Stimulated activated naive CD8-positive, alpha-beta T cell treated with anti-CD3 and anti-CD28 coated beads, Interleukin-15, Interleukin-2, amounts not matched to agents 100 ng/mL and 50 ng/mL, for 24 hours (primary cell): ENCODE measurements around the gene DACH1.
"Not testable (repeated sequence)": the region's sequence is repeated elsewhere in the genome, so short reads cannot be mapped to it uniquely, and the experiment has no call there.

Experiments used
- H3K27ac Mint-ChIP-seq: one replicate; pipeline ENCODE4 v1.8.0; 2021; ENCODE audit warnings: mild to moderate bottlenecking, mixed read lengths
- H3K27me3 Mint-ChIP-seq: one replicate; pipeline ENCODE4 v1.8.0; 2021; ENCODE audit warnings: mixed read lengths
- H3K36me3 Mint-ChIP-seq: one replicate; pipeline ENCODE4 v1.8.0; 2021; ENCODE audit warnings: low read depth, mixed read lengths
- H3K4me1 Mint-ChIP-seq: one replicate; pipeline ENCODE4 v1.8.0; 2021; ENCODE audit warnings: low read depth, mixed read lengths
- H3K4me3 Mint-ChIP-seq: one replicate; pipeline ENCODE4 v1.8.0; 2021; ENCODE audit warnings: mild to moderate bottlenecking, mixed read lengths
- H3K9me3 Mint-ChIP-seq: one replicate; pipeline ENCODE4 v1.8.0; 2021; ENCODE audit warnings: mixed read lengths

DACH1 gene

DNA sequence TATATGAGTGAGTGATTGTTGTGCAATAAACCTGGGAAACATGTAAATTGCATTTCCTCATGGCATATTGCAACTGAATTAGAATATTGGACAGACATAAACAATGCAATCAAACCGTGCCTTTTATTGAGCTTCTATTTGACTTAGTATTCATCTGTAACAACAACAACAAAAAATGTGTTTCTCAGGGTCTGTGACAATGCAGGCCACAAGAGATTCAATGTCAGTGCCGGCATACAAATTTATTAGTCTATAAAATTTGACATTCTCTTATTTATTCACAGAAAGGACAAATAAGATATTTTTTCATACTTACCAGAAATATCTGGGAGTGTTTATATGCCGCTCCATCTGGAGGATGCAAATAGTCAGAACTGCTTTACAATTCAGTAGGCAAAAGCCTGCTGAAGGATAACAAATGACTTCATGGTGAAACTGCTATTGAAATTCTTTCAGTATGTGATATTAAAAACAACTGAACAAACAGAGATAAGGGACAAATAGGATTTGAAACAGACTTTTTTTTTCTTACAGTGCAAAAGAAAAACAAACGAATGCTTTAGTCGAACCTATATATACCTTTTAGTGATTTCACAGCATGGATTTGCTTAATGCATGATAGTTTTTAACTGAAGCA lies 77.2 kb downstream of the DACH1 start:
- H3K4me1 Mint-ChIP-seq, result no peaks in the 10 kb centered on the region
- no peaks in the 10 kb centered on the region for H3K9me3 Mint-ChIP-seq
- no peak overlapping the region for H3K27ac Mint-ChIP-seq
- H3K4me3 Mint-ChIP-seq, result no peak overlapping the region
- H3K36me3 Mint-ChIP-seq, result no peaks in the 10 kb centered on the region
- no peaks in the 10 kb centered on the region for H3K27me3 Mint-ChIP-seq

DNA sequence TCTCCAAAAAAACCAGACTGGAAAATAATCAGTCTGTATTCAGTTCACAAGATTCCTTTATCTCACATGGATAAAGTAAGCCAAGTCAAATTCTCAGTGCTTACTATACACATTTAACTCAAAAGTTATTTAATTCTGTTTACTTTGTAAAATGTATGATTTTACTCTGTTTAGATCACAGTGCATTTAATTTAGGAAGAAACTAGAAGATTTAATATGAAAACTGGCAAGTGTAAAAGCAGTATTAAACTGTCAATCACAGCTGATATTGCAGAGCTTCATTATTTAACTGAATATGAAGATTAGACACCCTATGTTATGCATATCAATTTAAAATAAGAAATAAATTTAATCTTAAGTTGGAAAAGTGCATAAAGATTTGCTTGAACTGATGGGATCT lies 78.0 kb downstream of the DACH1 start:
- Mint-ChIP-seq H3K9me3 (no peaks in the 10 kb centered on the region), H3K27ac (no peak overlapping the region), H3K4me1 (no peaks in the 10 kb centered on the region), H3K4me3 (no peak overlapping the region), H3K27me3 (no peaks in the 10 kb centered on the region), H3K36me3 (no peaks in the 10 kb centered on the region)

DNA sequence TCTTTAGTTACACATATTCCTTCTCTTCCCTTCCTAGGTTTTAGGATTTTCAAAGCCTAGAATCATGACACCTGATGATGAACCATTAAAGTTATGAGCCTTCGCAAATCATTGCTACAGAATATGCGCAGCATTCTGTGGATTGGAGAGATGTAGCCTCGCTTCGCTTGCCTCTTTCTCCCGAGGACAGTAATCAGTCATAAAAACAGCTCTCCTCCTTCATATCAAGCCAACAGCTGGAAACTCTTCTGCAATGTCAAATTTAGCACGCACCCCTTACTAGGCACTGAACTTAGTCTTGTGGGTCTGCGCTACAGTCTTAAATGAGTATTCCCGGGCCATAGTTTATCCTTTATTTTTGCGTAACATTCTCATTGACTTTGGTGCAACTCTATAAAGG lies 79.6 kb downstream of the DACH1 start:
- Mint-ChIP-seq H3K4me1 (no peaks in the 10 kb centered on the region), H3K4me3 (no peak overlapping the region), H3K36me3 (no peaks in the 10 kb centered on the region), H3K27me3 (no peaks in the 10 kb centered on the region), H3K9me3 (no peaks in the 10 kb centered on the region), H3K27ac (no peak overlapping the region)

DNA sequence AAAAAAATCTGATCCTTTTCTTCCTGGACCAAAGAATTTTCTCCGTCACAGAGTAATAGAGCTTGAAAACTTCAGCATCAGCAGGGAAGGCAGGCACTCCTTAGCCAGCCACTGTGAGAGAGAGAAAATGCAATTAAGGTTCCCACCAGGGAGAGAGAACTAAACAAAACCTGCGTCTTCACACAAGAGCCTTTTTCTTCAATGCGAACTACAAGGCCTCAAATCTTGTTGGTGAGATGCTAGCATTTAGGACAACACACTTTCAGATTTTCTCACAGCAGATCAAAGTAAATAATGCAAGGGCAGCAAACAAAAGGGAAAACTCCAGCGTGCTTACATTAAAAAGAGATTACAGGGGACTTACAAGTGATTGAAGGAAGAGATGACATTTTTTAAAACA lies 80.1 kb downstream of the DACH1 start:
- Mint-ChIP-seq H3K4me1 (no peaks in the 10 kb centered on the region), H3K4me3 (no peak overlapping the region), H3K27ac (no peak overlapping the region), H3K36me3 (no peaks in the 10 kb centered on the region), H3K27me3 (no peaks in the 10 kb centered on the region), H3K9me3 (no peaks in the 10 kb centered on the region)

DNA sequence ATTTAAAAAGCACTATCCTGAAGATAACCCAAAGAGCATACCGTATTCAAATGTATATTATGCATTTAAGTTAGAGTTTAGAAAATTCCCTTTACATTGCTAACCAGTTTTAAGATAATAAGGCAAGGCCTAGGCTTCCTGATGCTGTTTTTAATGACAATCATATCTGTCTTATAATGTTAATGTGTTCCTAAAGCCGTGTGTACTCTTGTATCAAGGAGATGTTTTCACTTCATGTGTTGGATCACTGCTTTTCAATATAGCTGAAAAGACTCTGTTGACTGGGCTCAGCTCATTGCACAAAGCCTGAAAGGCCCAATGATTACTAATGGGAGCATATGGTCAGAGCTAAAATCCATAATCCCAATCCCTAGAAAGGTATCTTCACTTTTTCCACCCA lies 81.6 kb downstream of the DACH1 start:
- Mint-ChIP-seq H3K4me3 (no peak overlapping the region), H3K4me1 (no peaks in the 10 kb centered on the region), H3K27me3 (no peaks in the 10 kb centered on the region), H3K36me3 (no peaks in the 10 kb centered on the region), H3K27ac (no peak overlapping the region), H3K9me3 (no peaks in the 10 kb centered on the region)

DNA sequence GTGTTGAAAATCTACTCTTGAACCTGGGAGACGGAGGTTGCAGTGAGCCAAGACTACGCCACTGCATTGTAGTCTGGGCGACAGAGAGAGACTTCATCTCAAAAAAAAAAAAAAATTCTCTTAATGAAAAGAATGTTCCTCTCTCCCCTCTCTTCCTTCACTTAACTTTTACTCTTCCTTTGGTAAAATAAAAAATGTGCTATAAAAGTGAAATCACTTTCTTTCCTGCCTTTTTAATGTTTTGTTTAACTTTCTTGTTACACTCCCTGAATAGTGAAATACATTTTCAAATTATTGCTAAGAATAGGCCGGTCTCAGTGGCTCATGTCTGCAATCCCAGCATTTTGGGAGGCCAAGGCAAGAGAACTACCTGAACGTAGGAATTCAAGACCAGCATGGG lies 86.5 kb downstream of the DACH1 start:
- H3K4me1 Mint-ChIP-seq, result no peaks in the 10 kb centered on the region
- no peaks in the 10 kb centered on the region for H3K9me3 Mint-ChIP-seq
- H3K27ac Mint-ChIP-seq, result no peak overlapping the region
- no peak overlapping the region for H3K4me3 Mint-ChIP-seq
- H3K27me3 Mint-ChIP-seq, result no peaks in the 10 kb centered on the region
- H3K36me3 Mint-ChIP-seq, result no peaks in the 10 kb centered on the region

DNA sequence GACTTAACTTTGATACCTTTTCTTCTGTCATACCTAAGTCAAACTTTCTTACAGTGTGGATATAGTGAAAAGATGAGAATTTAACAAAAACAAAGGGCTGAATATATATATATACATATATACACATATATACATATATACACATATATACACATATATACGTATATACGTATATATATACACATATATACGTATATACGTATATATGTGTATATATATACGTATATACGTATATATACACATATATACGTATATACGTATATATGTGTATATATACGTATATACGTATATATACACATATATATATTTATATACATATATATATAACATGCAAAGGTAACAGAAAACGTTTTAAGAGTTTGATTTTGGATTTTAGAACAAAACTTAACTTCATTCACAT lies 88.0 kb downstream of the DACH1 start:
- not testable (repeated sequence) for H3K9me3 Mint-ChIP-seq, H3K36me3 Mint-ChIP-seq, H3K4me1 Mint-ChIP-seq, H3K27me3 Mint-ChIP-seq, H3K27ac Mint-ChIP-seq, H3K4me3 Mint-ChIP-seq

DNA sequence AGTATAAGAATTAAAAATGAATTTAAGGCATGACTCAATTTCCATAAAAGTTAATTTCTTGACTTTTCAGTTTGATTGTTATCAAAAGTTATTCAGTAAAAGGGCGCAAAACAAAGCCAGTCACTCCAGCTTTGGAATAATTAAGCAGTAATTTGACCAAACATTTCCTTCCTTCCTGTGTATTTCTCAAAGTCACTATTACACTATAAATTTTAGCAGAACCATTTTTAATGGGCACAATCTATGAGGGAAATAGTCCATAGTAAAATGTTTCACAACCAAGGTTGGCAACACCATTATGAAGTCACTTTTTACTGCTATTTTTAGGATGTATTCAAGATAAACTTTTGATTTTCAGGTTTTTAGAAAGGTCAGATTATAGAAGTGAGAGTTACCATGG lies 91.0 kb downstream of the DACH1 start:
- Mint-ChIP-seq H3K36me3 (no peaks in the 10 kb centered on the region), H3K4me1 (no peaks in the 10 kb centered on the region), H3K9me3 (no peaks in the 10 kb centered on the region), H3K27me3 (no peaks in the 10 kb centered on the region), H3K4me3 (no peak overlapping the region), H3K27ac (no peak overlapping the region)

DNA sequence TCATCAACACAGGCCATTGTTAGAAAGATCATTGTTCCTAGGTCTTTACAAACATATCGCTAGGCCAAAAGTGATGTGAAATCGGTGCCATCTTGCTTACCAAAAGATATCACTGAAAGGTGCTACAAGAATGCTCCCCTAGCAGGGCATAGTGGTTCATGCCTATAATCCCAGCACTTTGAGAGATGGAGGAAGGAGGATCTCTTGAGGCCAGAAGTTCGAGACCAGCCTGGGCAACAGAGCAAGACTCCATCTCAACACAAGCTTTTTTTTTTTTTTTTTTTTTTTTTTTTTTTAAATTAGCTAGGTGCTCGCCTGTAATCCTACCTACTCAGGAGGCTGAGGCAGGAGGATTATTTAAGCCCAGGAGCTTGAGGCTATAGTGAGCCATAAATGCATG lies 92.1 kb downstream of the DACH1 start:
- H3K4me3 Mint-ChIP-seq, result no peak overlapping the region
- no peaks in the 10 kb centered on the region for H3K36me3 Mint-ChIP-seq
- H3K27me3 Mint-ChIP-seq, result no peaks in the 10 kb centered on the region
- H3K9me3 Mint-ChIP-seq, result no peaks in the 10 kb centered on the region
- H3K4me1 Mint-ChIP-seq, result no peaks in the 10 kb centered on the region
- no peak overlapping the region for H3K27ac Mint-ChIP-seq

DNA sequence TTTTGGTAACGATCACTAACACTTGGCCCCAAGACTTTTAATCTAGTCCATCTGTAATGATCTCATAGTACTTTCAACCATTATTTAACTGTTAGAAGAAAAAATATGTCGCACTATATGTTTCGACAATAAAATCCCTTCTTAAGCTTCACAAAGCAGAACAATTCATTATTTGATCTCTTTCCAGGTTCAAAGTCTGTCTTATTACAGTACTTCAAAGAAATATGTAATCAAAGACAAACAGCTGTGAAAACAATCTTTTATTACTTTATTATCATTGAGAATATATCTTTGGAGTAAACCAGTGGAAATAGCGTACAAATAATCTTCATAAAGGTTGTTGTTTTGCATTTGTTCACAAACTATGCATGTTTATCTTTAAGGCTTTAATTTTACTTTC lies 93.5 kb downstream of the DACH1 start:
- H3K4me1 Mint-ChIP-seq, result no peaks in the 10 kb centered on the region

DNA sequence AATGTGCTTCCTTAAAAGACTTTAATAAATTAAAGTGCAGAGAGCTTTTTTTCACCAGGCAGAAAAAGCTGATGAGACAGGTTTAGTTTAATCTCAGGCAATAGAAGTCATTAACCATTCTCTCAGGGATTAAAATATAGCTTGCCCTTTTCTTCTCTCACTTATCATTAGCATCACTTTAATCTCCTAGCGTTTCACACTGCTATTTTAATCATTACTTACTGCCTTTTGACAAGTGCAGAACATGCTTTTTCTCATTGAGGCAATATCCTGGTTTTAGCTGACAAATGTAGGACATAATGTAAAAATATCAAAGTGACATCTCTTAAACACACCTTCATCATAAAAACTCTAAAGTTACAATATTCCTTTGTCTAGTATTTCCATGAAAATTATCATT lies 94.6 kb downstream of the DACH1 start:
- no peaks in the 10 kb centered on the region for H3K36me3 Mint-ChIP-seq
- H3K27me3 Mint-ChIP-seq, result no peaks in the 10 kb centered on the region
- no peaks in the 10 kb centered on the region for H3K4me1 Mint-ChIP-seq
- no peak overlapping the region for H3K4me3 Mint-ChIP-seq
- H3K9me3 Mint-ChIP-seq, result no peaks in the 10 kb centered on the region
- no peak overlapping the region for H3K27ac Mint-ChIP-seq

More for the DNA sequence above, 93.5 kb downstream of the DACH1 start:
- Mint-ChIP-seq H3K36me3 (no peaks in the 10 kb centered on the region), H3K4me3 (no peak overlapping the region), H3K9me3 (no peaks in the 10 kb centered on the region), H3K27me3 (no peaks in the 10 kb centered on the region), H3K27ac (no peak overlapping the region)

DNA sequence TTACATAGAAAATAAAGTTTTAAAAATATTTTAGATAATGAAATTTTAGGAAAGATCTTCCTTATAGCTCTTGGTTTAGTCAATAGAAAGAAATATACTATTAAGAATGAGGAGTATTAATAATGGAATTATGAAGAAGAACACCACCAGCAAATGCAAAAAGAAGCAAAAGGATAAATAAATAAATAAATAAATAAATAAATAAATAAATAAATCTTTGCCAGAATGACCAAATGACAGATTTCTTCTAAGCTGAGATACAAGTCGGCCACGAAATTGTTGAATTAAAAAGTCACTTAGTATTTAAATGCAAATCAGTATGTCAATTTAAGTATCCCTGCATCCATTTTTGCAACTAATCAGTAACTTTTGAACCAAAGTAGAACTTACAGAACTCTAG lies 95.9 kb downstream of the DACH1 start:
- no peaks in the 10 kb centered on the region for H3K36me3 Mint-ChIP-seq
- no peaks in the 10 kb centered on the region for H3K27me3 Mint-ChIP-seq
- no peak overlapping the region for H3K4me3 Mint-ChIP-seq
- H3K9me3 Mint-ChIP-seq, result no peaks in the 10 kb centered on the region
- H3K4me1 Mint-ChIP-seq, result no peaks in the 10 kb centered on the region
- H3K27ac Mint-ChIP-seq, result no peak overlapping the region

DNA sequence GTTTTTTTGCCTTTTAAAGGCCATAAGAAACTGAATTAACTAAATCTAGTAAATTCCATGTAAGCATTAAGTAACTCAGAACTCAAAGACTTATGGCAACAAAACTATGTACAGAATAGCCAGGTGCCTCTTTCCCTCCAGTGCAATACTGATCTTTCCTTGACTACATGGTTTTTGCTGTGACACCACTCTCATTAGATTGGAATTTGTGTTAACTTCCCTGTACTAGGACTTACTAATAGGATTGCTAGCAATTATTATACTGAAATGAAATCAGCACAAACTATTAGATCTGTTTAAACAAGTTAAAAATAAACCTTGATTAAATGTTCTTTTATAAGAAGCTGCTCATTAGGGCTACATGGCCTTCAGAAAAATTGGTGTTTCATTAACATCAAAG lies 96.3 kb downstream of the DACH1 start:
- no peak overlapping the region for H3K27ac Mint-ChIP-seq
- H3K4me1 Mint-ChIP-seq, result no peaks in the 10 kb centered on the region
- H3K4me3 Mint-ChIP-seq, result no peak overlapping the region
- H3K36me3 Mint-ChIP-seq, result no peaks in the 10 kb centered on the region
- H3K9me3 Mint-ChIP-seq, result no peaks in the 10 kb centered on the region
- no peaks in the 10 kb centered on the region for H3K27me3 Mint-ChIP-seq

DNA sequence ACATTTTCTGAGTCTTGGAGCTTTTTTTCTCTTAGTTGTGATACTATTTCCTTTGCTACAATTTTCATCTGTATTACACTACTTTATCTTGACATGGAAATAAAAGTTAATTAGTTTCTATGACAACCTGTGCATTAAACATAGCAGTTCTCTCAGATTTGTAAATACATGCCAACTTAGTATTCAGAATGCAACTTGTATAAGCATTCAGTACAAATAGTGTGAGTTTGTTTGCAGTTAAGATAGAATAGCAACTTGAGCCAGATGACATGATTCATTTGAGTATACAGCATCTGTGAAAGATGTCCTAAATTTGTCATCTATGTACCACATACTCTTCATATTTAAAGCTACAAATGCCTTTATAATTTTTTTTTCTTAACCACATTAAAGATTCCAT lies 98.1 kb downstream of the DACH1 start:
- no peaks in the 10 kb centered on the region for H3K9me3 Mint-ChIP-seq
- no peaks in the 10 kb centered on the region for H3K36me3 Mint-ChIP-seq
- no peak overlapping the region for H3K27ac Mint-ChIP-seq
- H3K4me1 Mint-ChIP-seq, result no peaks in the 10 kb centered on the region
- no peak overlapping the region for H3K4me3 Mint-ChIP-seq
- no peaks in the 10 kb centered on the region for H3K27me3 Mint-ChIP-seq

DNA sequence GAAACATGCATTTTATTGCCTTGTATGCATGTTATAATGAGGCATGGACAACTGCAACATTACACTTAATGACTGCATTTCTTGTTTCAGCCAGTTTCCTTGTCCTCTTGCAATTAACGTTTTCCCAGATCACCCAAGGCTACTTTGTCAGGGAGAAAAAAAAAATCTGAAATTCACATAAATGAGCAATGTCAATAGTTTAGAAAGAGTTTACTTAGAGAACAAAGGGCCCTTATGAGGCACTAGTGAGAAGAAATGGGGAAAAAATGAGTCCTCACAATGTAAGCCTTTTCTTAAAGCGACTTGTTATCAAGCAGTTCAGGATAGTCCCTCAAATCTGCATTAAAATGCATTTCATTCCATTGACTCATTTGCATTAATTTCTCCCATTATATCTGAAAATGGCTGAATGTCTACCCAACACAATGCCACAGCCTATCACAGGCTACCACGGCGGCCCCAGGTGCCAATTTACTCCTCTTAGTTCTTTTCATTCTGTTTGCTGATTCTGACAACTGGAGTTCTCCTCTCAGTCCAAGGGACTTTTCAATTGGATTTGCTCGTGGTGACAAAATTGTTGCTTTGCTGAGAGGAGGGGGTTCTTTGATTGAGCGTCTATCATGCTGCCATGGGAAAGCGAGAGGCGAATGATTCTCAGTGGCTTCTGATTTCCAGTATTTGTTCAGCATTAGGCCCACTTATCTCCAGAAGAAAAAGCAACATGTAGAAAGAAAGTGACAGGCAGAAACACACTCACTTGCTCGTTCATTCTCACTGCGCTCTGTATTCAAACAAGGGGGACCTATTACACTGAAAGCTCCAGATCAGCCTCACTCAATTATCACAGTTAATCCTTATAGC lies 107.1 kb downstream of the DACH1 start:
- no peak overlapping the region for H3K27ac Mint-ChIP-seq
- H3K36me3 Mint-ChIP-seq, result no peaks in the 10 kb centered on the region
- H3K9me3 Mint-ChIP-seq, result peaks cover 6% of the 10 kb centered on the region
- H3K4me3 Mint-ChIP-seq, result no peak overlapping the region
- no peaks in the 10 kb centered on the region for H3K27me3 Mint-ChIP-seq
- no peaks in the 10 kb centered on the region for H3K4me1 Mint-ChIP-seq

DNA sequence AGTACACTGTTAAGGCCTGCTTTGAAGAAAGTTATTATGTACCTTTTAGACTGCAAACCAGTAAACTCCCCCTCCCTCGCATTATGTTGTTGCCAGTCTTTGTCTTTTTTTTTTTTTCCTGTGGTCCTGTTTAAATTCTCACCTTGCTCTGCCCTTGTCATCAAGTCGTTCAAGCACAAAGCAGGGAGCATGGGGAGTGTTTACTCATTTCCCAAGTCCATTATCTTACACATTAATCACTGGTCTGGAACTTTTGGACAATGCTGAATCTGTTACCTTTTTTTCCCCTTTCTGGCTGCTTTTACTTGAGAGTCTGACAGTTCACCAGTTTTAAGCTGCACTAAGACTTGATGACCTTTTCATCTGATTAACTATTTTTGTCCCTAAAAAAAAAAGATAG lies 108.2 kb downstream of the DACH1 start:
- no peaks in the 10 kb centered on the region for H3K36me3 Mint-ChIP-seq
- H3K4me1 Mint-ChIP-seq, result no peaks in the 10 kb centered on the region
- H3K4me3 Mint-ChIP-seq, result no peak overlapping the region
- peaks cover 8% of the 10 kb centered on the region for H3K9me3 Mint-ChIP-seq
- H3K27me3 Mint-ChIP-seq, result no peaks in the 10 kb centered on the region
- no peak overlapping the region for H3K27ac Mint-ChIP-seq
